ENCODE results near the gene MEI1.

Gene MEI1

GRCh38 chr22:41841085-41841712, 141.9 kb downstream of the MEI1 start:
- no peak for DNase-seq (ENCODE audit: low spot score)

DNA sequence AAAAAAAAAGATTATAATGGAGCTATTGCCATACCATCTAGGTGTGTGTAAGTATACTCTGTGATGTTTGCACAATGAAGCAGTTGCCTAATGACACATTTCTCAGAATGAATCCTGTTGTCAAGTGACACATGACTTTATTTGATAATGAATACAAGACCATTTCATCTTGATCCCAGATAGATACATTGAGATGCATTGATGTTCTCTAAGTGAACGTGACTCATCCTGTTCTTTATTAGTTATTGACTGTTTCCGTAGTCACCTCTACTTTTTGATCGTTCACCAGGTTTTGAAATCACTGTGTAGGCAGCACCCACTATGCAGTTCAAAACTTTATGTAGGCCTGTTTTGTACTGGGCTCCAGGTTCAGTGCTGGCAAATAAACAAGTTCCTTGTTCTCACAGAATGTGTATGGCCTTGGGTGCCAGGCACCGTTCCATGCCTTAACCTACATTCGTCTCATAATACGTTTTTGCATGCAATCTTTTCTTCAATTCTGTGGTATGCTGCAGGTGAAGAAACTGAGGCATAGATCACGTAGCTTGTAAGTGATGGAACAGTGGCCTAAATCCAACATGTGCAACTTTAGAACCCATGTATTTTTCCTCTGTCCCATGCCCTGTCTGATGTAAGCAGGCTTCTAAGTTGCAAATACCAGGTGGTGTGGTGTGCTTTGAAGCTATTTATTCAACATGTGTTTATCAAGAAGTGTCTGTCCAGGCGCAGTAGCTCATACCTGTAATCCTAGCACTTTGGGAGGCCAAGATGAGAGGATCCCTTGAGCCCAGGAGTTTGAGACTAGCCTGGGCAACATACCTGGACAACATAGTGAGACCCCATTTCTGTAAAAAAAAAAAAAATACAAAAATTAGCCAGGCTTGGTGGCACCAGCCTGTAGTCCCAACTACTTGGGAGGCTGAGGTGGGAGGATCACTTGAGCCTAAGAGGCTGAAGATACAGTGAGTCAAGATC, 144.0 kb downstream of the MEI1 start:
- no peak for DNase-seq (ENCODE audit: low spot score)

- DNase-seq (ENCODE audit: low spot score), result no peak
Measured at GRCh38 chr22:41844036-41844435, 144.7 kb downstream of the MEI1 start.

- no peak for DNase-seq (ENCODE audit: low spot score)
Measured at GRCh38 chr22:41844513-41844912, 145.2 kb downstream of the MEI1 start.

DNA sequence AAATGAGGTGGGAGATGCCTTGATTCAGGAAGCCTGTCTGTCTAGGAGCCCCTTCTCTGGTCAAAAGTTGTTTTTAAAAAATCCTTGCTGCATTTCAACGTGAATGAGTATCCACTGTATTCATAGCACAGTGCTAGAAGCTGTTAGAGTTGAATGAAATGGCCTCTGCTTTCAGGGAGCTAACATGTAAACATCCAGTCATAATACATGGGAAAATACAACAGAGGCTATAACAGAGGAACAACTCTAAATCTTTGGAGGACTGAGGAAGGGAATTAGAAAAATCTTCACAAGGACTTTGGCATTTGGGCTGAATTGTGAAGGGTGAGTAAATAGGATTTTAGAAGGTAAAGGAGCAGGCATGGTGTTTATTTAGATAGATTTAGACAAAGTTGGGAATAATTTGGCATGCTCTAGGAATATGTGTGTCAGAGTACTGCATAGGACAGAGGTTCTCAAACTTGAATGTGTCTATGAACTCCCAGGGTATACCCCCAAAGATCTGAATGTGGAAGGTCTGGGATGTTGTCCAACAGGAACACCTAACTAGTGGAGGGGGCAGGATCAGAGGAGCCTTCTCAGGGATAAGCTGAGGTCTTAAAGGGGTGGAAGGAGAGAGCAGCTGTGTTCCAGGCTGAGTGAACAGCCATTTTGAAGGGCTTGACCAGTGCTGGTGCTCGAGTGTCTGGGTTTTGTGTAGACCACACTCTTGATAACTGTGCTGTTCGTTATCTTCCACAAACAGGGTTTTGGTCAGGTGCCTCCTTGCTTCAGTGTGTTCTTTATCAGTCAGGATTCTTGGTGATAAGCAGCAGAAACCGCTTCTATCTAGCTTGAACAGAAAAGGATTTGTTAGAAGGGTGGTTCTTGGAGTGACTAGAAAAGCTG, 146.3 kb downstream of the MEI1 start:
- no peak for DNase-seq (ENCODE audit: low spot score)

DNA sequence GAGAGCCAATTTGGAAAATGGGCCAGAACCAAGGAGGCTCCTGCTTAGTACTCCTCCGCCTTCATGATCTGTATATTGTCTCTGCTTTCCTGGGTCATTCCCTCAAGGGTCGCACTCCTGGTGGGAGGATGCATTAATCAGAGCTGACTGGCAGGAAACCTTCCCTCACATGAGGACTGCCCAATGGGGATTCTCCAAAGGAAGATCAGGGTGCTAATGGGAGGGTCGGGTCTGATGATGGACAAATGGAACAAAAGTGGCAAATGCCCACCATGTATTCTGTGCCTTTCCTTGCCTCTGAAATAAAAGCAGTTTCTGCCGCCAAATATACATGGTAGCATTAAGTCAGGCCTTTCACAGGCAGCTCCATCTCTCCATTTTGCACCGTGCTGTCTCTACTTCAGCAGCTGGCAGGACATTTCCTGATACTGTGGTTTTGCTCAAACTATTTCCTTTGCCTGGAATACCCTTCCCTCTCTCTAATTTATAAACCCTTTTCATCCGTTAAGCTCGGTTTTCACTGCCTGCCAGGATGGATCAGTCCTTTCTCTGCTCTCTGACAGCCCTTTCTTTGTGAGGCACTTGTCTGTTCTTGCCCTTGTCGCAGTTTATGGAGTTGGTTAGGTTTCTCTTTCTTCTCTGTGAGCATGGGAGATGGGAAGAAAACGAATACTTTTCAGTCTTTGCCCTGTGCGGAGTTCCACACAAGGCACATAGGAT, 147.1 kb downstream of the MEI1 start:
- no peak for DNase-seq (ENCODE audit: low spot score)

DNA sequence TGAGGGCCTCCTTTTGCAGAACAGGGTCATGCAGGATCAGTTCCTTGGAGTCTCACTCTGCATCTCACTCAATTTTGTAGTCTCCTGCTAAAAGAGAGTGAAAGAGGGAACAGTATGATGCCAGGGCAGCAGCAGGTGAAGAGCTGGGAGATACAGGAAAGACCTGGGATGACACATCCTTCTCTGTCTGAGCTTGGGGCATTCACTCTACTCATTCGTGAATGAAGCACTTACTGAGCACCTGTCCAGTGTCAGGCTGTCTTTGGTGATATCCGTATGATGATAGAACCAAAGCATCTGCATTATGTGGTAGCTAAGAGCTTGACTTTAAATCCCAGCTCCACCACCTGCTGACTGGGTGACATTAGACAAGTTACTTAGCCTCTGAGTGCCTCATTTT, 148.0 kb downstream of the MEI1 start:
- no peak for DNase-seq (ENCODE audit: low spot score)

DNA sequence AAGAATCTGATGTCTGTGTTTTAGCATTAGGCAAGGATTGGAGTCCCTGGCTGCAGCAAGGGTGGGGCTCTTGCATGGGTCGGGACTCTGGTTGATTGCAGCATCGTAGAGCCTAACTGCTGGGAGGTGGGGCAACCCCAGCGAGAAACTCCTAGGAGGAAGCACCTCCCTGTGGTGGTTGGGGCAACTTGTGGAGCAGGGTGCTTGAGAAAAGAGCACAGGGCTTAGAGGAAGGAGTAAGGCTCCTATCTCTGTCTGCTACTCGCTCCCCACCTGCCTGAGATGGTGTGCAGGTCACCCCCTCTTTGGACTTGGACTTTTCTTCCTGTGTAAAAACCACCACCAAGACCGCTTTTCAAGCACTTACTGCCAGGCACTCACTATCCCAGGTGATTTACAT, 149.2 kb downstream of the MEI1 start:
- no peak for DNase-seq (ENCODE audit: low spot score)
